GM12874 (cell line): ENCODE data around the gene OR2G6.
"Not testable (repeated sequence)": the region's sequence is repeated elsewhere in the genome, so short reads cannot be mapped to it uniquely, and the experiment has no call there.

Source experiments
- CTCF ChIP-seq: IDR thresholded peaks from 2 replicates; pipeline ENCODE4 v1.5.1; 2011; ENCODE audit warnings: low read depth, mild to moderate bottlenecking, control low read depth, low read length, moderate library complexity; ENCODE audit not compliant: insufficient read depth

Gene OR2G6

GRCh38 chr1:248507773-248508172 is at the start of gene OR2G6:
OR2G6 (plus strand) TSS chr1:248508073; CDS start chr1:248521647, 13,574 bp downstream.
- not testable (repeated sequence) for TF ChIP-seq CTCF

GRCh38 chr1:248471154-248471553 is 36.7 kb upstream of the OR2G6 start:
- no peak for TF ChIP-seq CTCF

- TF ChIP-seq CTCF: not testable (repeated sequence)
These were observed 34.8 kb upstream of the OR2G6 start, which contains the start of gene OR2T3 for GRCh38 chr1:248473051-248473450. OR2T3 (plus strand) TSS chr1:248473351; CDS start chr1:248473351, 0 bp downstream.

GRCh38 chr1:248488289-248488688 is 19.6 kb upstream of the OR2G6 start, which contains the start of gene OR2T5:
OR2T5 (plus strand) TSS chr1:248488589; CDS start chr1:248488589, 0 bp downstream.
- TF ChIP-seq CTCF: not testable (repeated sequence)

- TF ChIP-seq CTCF: no peak
These were observed 14.0 kb downstream of the OR2G6 start for GRCh38 chr1:248521856-248522255.

GRCh38 chr1:248562672-248563071 is 54.8 kb downstream of the OR2G6 start, which contains the start of gene OR2T29:
OR2T29 (minus strand) TSS chr1:248562772; CDS start chr1:248559491, 3,281 bp downstream.
- not testable (repeated sequence) for TF ChIP-seq CTCF

GRCh38 chr1:248574657-248575056 is 66.8 kb downstream of the OR2G6 start, which contains the start of gene OR2T34:
OR2T34 (minus strand) TSS chr1:248574757; CDS start chr1:248574757, 0 bp downstream.
- not testable (repeated sequence) for TF ChIP-seq CTCF
